BJ (cell line): ENCODE measurements around the gene LMAN2. TPM values are rescaled to one million over a fixed set of nuclear protein-coding genes. Genes with fewer than 3 reads are reported as not detected.

Experiments
- CTCF ChIA-PET: fragments of 350-600 bp; formaldehyde crosslinking; extraction: SDS; loops from one replicate; lab custom pipeline; 2021; ENCODE audit warnings: antibody characterized with exemption, inconsistent platforms; lab: Yijun Ruan, JAX
- POLR2A ChIA-PET: fragments of 300-600 bp; sonication (Branson Sonifier 250); formaldehyde crosslinking; extraction: SDS; loops from one replicate; lab custom pipeline; 2021; ENCODE audit warnings: antibody characterized with exemption; lab: Charles Lee
- DNase-seq: peaks from one replicate; pipeline ENCODE4 v3.0.0-alpha.2; 2011; ENCODE audit warnings: low read depth
- H3K27me3 ChIP-seq: 2 replicates; pipeline ENCODE4 v1.6.0; 2011; ENCODE audit warnings: low read length; ENCODE audit not compliant: control insufficient read depth, insufficient read depth
- H3K36me3 ChIP-seq: 2 replicates; pipeline ENCODE4 v1.5.1; 2011; ENCODE audit warnings: low read length; ENCODE audit not compliant: control insufficient read depth, insufficient read depth
- H3K4me3 ChIP-seq: 2 replicates; pipeline ENCODE4 v1.5.1; 2011; ENCODE audit warnings: low read depth, mild to moderate bottlenecking, control low read depth, low read length
- polyA plus RNA-seq: library from polyadenylated mRNA; depleted of rRNA; stranded (reverse); fragments of >200 nt; gene quantifications from 2 replicates; pipeline ENCODE4 v1.2.3, GENCODE V29; 2011
- TF ChIP-seq, protein P1 (sequence below): IDR thresholded peaks from 2 replicates; pipeline ENCODE4 v1.5.1; 2011; ENCODE audit warnings: low read depth, mild to moderate bottlenecking, control low read depth, inconsistent platforms, low read length, moderate library complexity; ENCODE audit not compliant: insufficient read depth

LMAN2 gene
- polyA plus RNA-seq, 1 experiment: 248 TPM

DNA sequence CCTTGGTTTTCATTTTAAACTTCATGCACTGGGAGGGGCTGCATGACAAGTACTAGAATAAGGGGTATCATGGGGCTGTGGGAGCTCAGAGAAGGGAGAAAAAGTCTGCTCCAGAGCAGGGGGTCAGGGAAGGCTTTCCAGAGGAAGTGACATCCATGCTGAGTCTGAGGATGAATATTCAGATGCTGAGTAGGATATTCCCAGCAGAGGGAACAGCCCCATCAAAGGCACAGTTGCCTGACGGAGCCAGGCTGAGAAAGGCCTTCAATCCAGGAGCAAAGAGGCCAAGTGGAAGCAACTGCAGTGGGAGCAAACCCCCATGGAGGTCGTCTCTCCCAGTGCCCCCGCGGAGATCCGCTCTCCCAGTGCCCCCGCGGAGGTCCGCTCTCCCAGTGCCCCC, 44.6 kb upstream of the LMAN2 start:
- CTCF ChIA-PET: interaction anchor here (3.2 to 9.1 kb wide), 3 partner anchors 9 to 105 kb away, joined by 14 to 187 read pairs (median 16); partner anchors contain the start of genes F12 and PFN3
- Histone ChIP-seq H3K36me3 (no peaks in the 10 kb centered on the region), H3K4me3 (no peak overlapping the region), H3K27me3 (peaks cover 25% of the 10 kb centered on the region)
- TF ChIP-seq, protein P1, sequence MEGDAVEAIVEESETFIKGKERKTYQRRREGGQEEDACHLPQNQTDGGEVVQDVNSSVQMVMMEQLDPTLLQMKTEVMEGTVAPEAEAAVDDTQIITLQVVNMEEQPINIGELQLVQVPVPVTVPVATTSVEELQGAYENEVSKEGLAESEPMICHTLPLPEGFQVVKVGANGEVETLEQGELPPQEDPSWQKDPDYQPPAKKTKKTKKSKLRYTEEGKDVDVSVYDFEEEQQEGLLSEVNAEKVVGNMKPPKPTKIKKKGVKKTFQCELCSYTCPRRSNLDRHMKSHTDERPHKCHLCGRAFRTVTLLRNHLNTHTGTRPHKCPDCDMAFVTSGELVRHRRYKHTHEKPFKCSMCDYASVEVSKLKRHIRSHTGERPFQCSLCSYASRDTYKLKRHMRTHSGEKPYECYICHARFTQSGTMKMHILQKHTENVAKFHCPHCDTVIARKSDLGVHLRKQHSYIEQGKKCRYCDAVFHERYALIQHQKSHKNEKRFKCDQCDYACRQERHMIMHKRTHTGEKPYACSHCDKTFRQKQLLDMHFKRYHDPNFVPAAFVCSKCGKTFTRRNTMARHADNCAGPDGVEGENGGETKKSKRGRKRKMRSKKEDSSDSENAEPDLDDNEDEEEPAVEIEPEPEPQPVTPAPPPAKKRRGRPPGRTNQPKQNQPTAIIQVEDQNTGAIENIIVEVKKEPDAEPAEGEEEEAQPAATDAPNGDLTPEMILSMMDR: no peak
- DNase-seq: no peak
- POLR2A ChIA-PET: no interaction called here

DNA sequence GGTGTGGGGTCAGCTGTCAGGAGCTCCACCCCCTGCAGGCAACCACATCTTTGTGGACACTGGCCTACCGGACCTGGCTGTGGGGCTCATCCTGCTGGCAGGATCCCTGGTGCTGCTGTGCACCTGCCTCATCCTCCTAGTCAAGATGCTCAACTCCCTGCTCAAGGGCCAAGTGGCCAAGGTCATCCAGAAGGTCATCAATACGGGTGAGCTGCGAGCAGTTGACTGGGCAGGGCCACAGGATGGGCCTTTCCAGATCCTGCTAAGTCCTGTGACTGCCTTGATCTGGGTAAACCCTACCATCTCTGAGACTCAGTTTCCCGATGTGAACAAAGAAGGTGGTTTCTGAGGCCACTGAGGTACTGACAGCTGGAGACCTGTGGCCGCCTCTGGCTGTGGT, 42.5 kb upstream of the LMAN2 start:
- peaks cover 10% of the 10 kb centered on the region for H3K27me3 ChIP-seq
- TF ChIP-seq, protein P1: no peak
- POLR2A ChIA-PET: no interaction called here
- no peak overlapping the region for H3K4me3 ChIP-seq
- no peak for DNase-seq
- no peaks in the 10 kb centered on the region for H3K36me3 ChIP-seq
- CTCF ChIA-PET: interaction anchor here (0.7 to 9.6 kb wide), 6 partner anchors 11 to 107 kb away, joined by 3 to 217 read pairs (median 10); partner anchors contain the start of genes F12, PFN3 and PRR7

DNA sequence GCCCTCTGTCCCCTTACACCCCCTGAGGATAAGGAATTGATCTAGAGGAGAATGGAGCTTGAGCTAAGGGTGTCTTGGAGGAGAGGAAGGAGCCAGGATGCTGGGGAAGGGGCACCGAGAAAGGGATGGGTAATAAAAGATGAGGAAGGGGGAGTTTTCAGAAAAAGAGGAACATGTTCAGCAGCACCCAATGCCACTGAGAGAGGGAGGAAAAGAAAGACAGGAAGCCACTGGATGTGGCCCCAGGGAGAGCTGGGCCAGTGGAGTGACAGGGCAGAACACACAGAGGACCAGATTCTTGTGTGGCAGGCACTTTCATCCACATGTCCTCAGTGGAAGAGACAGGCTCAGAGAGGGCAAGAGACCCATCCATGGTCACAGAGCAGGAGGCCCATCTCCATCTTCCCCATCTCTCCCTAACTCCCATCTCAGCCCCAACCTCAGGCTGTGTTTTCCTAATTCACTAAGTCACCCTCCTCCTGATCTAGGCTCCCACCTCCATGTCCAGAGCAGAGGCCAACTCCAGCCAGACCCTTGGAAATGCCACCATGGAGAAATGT, 41.8 kb upstream of the LMAN2 start:
- peaks cover 7% of the 10 kb centered on the region for H3K27me3 ChIP-seq
- ChIA-PET CTCF (interaction anchor here (1.0 to 9.6 kb wide), 5 partner anchors 11 to 108 kb away, joined by 3 to 217 read pairs (median 16); partner anchors contain the start of genes F12, PFN3 and PRR7), POLR2A (no interaction called here)
- no peaks in the 10 kb centered on the region for H3K36me3 ChIP-seq
- H3K4me3 ChIP-seq: no peak overlapping the region
- DNase-seq: no peak
- TF ChIP-seq, protein P1: no peak

DNA sequence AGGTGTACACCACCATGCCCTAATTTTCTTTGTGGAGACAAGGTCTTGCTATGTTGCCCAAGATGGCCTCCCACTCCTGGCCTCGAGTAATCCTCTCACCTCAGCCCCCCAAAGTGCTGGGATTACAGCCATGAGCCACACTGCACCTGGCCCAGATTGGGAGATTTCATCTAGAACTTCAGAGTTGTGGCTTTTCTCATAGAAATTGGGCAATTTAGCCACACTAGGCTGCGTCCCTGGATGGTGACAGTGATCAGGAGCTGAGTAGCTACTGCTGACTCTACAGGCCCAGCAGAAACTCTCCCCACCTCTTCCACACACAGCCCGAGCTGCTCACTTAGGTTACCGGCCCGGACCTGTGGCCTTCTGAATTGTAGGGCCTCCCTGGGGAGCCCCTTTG, 41.3 kb upstream of the LMAN2 start:
- CTCF ChIA-PET: interaction anchor here (1.0 to 9.6 kb wide), 6 partner anchors 12 to 108 kb away, joined by 3 to 217 read pairs (median 10); partner anchors contain the start of genes F12, PFN3 and PRR7
- no peak for DNase-seq
- H3K36me3 ChIP-seq: no peaks in the 10 kb centered on the region
- TF ChIP-seq, protein P1: no peak
- POLR2A ChIA-PET: no interaction called here
- H3K4me3 ChIP-seq: no peak overlapping the region
- peaks cover 7% of the 10 kb centered on the region for H3K27me3 ChIP-seq

DNA sequence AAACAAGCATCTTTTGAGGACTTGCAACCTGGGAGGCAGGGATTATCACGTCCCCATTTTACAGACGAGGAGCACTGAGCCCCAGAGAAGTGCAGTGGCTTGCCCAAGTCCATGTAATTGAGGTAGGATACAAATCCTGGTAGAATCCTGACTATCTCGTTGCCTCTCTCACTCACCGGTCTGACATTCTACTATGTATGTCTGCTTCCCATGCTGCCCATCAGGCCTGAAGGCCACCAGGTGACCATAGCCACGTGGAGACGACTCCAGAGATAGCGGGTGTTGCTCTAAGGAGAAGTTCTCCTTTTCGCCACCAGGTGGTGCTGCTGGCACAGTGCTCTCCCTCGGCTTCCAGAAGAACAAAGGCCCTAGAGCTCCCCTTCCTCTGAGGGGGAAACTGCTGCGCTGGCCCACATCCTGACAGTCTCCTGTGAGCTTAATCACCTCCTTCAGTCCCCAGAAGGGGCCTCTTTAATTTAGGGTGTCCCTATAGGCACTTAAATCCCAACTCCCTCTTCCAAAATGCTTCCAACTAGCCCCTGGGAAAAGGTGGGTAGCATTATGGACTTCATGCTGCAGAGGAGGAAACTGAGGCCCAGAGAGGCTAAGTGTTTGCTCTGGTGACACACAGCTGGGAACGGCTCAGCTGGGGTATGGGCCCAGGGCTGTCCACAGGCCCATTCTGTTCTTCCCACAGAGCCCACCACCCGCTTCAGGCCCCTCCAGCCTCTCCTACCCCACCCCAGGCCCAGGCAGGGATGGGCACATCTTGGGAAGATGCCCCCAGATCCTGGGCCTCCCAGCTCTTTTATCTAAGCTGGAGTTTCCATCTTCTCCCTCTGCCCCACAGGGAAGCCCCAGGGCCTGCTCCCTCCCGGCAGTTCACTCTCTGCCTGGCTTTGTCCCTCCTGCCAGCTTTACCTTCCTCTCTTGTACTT, 39.2 kb upstream of the LMAN2 start:
- ChIA-PET CTCF (interaction anchor here (0.6 to 9.6 kb wide), 35 partner anchors 8 to 305 kb away, joined by 3 to 217 read pairs (median 4); partner anchors contain the start of genes DOK3, F12, GRK6 and PDLIM7), POLR2A (no interaction called here)
- Histone ChIP-seq H3K36me3 (no peaks in the 10 kb centered on the region), H3K27me3 (peaks cover 11% of the 10 kb centered on the region), H3K4me3 (no peak overlapping the region)
- no peak for DNase-seq
- TF ChIP-seq, protein P1: peak; percentile 95
